Tongue (tissue), 2 donors: Measurements from ENCODE around the gene HS6ST3. TPM values are rescaled to one million over a fixed set of nuclear protein-coding genes. Genes with fewer than 3 reads are reported as not detected.
"Not testable (repeated sequence)": the region's sequence is repeated elsewhere in the genome, so short reads cannot be mapped to it uniquely, and the experiment has no call there.

Source experiments
- DNase-seq: peaks from one replicate; pipeline ENCODE4 v3.0.0-alpha.2; 2015
- total RNA-seq: library from RNA; depleted of rRNA; stranded (reverse); fragments of >200 nt; gene quantifications from one replicate; pipeline ENCODE4 v1.2.3, GENCODE V29; 2014

The HS6ST3 gene
- total RNA-seq, result 1.8 TPM

GRCh38 chr13:96089749-96090239, at the start of gene HS6ST3:
Gene HS6ST3 (plus strand): TSS chr13:96090107.
- DNase-seq, result peak; percentile 47

GRCh38 chr13:96041326-96042110, 48.4 kb upstream of the HS6ST3 start:
- no peak for DNase-seq

- no peak for DNase-seq
Measured at GRCh38 chr13:96044238-96044637, 45.7 kb upstream of the HS6ST3 start.

GRCh38 chr13:96046449-96047126, 43.3 kb upstream of the HS6ST3 start:
- DNase-seq, result not testable (repeated sequence)

GRCh38 chr13:96050955-96051354, 39.0 kb upstream of the HS6ST3 start:
- DNase-seq, result not testable (repeated sequence)

GRCh38 chr13:96051491-96051890, 38.4 kb upstream of the HS6ST3 start:
- DNase-seq, result not testable (repeated sequence)

- not testable (repeated sequence) for DNase-seq
Measured at GRCh38 chr13:96051946-96052345, 38.0 kb upstream of the HS6ST3 start.

GRCh38 chr13:96052656-96053002, 37.3 kb upstream of the HS6ST3 start:
- peak; percentile 56 for DNase-seq

GRCh38 chr13:96053003-96053703, 36.8 kb upstream of the HS6ST3 start, which contains the start of gene UGGT2:
Gene UGGT2 (minus strand): TSS chr13:96053401. CDS start chr13:96053312, 89 bp downstream.
- DNase-seq, result peak; percentile 96

- no peak for DNase-seq
Measured at GRCh38 chr13:96065849-96066248, 24.1 kb upstream of the HS6ST3 start.

- DNase-seq, result no peak
Measured at GRCh38 chr13:96068729-96069128, 21.2 kb upstream of the HS6ST3 start.

GRCh38 chr13:96071504-96071903, 18.4 kb upstream of the HS6ST3 start:
- peak; percentile 16 for DNase-seq

- DNase-seq, result no peak
Measured at GRCh38 chr13:96072392-96072791, 17.5 kb upstream of the HS6ST3 start.

GRCh38 chr13:96075953-96076543, 13.9 kb upstream of the HS6ST3 start:
- DNase-seq, result no peak

- DNase-seq, result no peak
Measured at GRCh38 chr13:96080676-96081075, 9.2 kb upstream of the HS6ST3 start.

GRCh38 chr13:96081888-96082287, 8.0 kb upstream of the HS6ST3 start:
- DNase-seq, result no peak

- no peak for DNase-seq
Measured at GRCh38 chr13:96082640-96083039, 7.3 kb upstream of the HS6ST3 start.

- DNase-seq, result no peak
Measured at GRCh38 chr13:96086736-96087135, 3.2 kb upstream of the HS6ST3 start.

GRCh38 chr13:96089139-96089538, 768 bp upstream of the HS6ST3 start:
- no peak for DNase-seq

GRCh38 chr13:96090240-96091101, 564 bp downstream of the HS6ST3 start:
- peak; percentile 23 for DNase-seq
